ENCODE data around the gene PSENEN.
"Not testable (repeated sequence)": the region's sequence is repeated elsewhere in the genome, so short reads cannot be mapped to it uniquely, and the experiment has no call there.

Gene PSENEN

DNA sequence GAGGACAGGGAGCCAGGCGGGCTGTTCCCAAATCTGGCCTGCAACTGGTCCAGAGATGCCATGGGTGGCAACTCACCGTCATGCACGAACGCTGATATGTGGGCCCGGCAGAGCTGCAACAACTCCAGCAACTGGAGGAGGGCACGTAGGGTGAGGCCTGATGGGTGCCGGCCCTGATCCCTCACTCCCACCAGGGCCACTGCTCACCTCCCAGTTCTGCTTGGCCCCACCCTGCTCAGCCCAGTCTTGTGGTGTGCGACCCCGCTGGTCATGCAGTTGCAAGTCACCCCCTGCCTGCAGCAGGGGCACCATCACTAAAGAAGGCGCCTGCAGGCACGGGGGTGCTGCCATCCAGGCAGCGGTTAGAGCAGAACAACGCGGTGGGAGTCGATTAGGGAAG is 46.9 kb downstream of the PSENEN start:
- Histone ChIP-seq H3K27me3 (replicated peaks; ENCODE audit: control insufficient read depth, insufficient read depth, low read length) (no peaks in the 10 kb centered on the region), H3K36me3 (ENCODE audit: control insufficient read depth, insufficient read depth, low read length) (no peaks in the 10 kb centered on the region), H3K4me3 (replicated peaks; ENCODE audit: low read depth, low read length) (no peak overlapping the region)
- no peak for DNase-seq (ENCODE audit: extremely low read depth, insufficient read length)
- TF ChIP-seq, protein P1, sequence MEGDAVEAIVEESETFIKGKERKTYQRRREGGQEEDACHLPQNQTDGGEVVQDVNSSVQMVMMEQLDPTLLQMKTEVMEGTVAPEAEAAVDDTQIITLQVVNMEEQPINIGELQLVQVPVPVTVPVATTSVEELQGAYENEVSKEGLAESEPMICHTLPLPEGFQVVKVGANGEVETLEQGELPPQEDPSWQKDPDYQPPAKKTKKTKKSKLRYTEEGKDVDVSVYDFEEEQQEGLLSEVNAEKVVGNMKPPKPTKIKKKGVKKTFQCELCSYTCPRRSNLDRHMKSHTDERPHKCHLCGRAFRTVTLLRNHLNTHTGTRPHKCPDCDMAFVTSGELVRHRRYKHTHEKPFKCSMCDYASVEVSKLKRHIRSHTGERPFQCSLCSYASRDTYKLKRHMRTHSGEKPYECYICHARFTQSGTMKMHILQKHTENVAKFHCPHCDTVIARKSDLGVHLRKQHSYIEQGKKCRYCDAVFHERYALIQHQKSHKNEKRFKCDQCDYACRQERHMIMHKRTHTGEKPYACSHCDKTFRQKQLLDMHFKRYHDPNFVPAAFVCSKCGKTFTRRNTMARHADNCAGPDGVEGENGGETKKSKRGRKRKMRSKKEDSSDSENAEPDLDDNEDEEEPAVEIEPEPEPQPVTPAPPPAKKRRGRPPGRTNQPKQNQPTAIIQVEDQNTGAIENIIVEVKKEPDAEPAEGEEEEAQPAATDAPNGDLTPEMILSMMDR (IDR thresholded peaks at IDR 0.05; ENCODE audit: insufficient read depth, low read length, poor library complexity, severe bottlenecking): no peak

GRCh38 chr19:35792888-35793287 is 47.4 kb downstream of the PSENEN start:
- TF ChIP-seq, protein P1 (IDR thresholded peaks at IDR 0.05; ENCODE audit: insufficient read depth, low read length, poor library complexity, severe bottlenecking): no peak
- no peak for DNase-seq (ENCODE audit: extremely low read depth, insufficient read length)
- H3K4me3 ChIP-seq (replicated peaks; ENCODE audit: low read depth, low read length): no peak overlapping the region
- no peaks in the 10 kb centered on the region for H3K36me3 ChIP-seq (ENCODE audit: control insufficient read depth, insufficient read depth, low read length)
- H3K27me3 ChIP-seq (replicated peaks; ENCODE audit: control insufficient read depth, insufficient read depth, low read length): no peaks in the 10 kb centered on the region; the same call in 1 of the 2 replicates

- H3K36me3 ChIP-seq (ENCODE audit: control insufficient read depth, insufficient read depth, low read length): no peaks in the 10 kb centered on the region
- H3K27me3 ChIP-seq (replicated peaks; ENCODE audit: control insufficient read depth, insufficient read depth, low read length): no peaks in the 10 kb centered on the region; the same call in 1 of the 2 replicates
- no peak overlapping the region for H3K4me3 ChIP-seq (replicated peaks; ENCODE audit: low read depth, low read length)
- TF ChIP-seq, protein P1 (IDR thresholded peaks at IDR 0.05; ENCODE audit: insufficient read depth, low read length, poor library complexity, severe bottlenecking): no peak
- no peak for DNase-seq (ENCODE audit: extremely low read depth, insufficient read length)
Measured at GRCh38 chr19:35793381-35794165, 48.1 kb downstream of the PSENEN start.

- not testable (repeated sequence) for H3K36me3 ChIP-seq (ENCODE audit: control insufficient read depth, insufficient read depth, low read length); H3K27me3 ChIP-seq (replicated peaks; ENCODE audit: control insufficient read depth, insufficient read depth, low read length); H3K4me3 ChIP-seq (replicated peaks; ENCODE audit: low read depth, low read length); DNase-seq (ENCODE audit: extremely low read depth, insufficient read length)
Measured at GRCh38 chr19:35795564-35795963, 50.1 kb downstream of the PSENEN start.
